H9 (cell line): ENCODE results near the gene BPTF. TPM values are rescaled to one million over a fixed set of nuclear protein-coding genes. Genes with fewer than 3 reads are reported as not detected.

Experiments
- DNase-seq: peaks from one replicate; pipeline ENCODE4 v3.0.0-alpha.2; 2017
- H2AFZ ChIP-seq: one replicate; pipeline ENCODE4 v1.6.1; 2013; ENCODE audit warnings: mild to moderate bottlenecking, low read length, control low read depth, moderate library complexity
- H2AK5ac ChIP-seq: 2 replicates; pipeline ENCODE4 v1.6.1; 2013; ENCODE audit warnings: low read length, control low read depth, mixed read lengths; ENCODE audit not compliant: insufficient read length
- H2BK120ac ChIP-seq: one replicate; pipeline ENCODE4 v1.6.1; 2013; ENCODE audit warnings: low read depth, mild to moderate bottlenecking, low read length, control low read depth, inconsistent platforms; ENCODE audit not compliant: poor library complexity, severe bottlenecking
- H2BK12ac ChIP-seq: 2 replicates; pipeline ENCODE4 v1.6.1; 2013; ENCODE audit warnings: low read length, control low read depth, mixed read lengths, low read depth; ENCODE audit not compliant: insufficient read length
- H2BK15ac ChIP-seq: 2 replicates; pipeline ENCODE4 v1.6.1; 2013; ENCODE audit warnings: low read depth, low read length, control low read depth
- H2BK20ac ChIP-seq: one replicate; pipeline ENCODE4 v1.6.1; 2013; ENCODE audit warnings: low read depth, mild to moderate bottlenecking, low read length, control low read depth, inconsistent platforms; ENCODE audit not compliant: poor library complexity, severe bottlenecking
- H2BK5ac ChIP-seq: 2 replicates; pipeline ENCODE4 v1.6.1; 2013; ENCODE audit warnings: low read length, control low read depth, mixed read lengths; ENCODE audit not compliant: insufficient read length
- H3K14ac ChIP-seq: 2 replicates; pipeline ENCODE4 v1.6.1; 2013; ENCODE audit warnings: low read length, control low read depth; ENCODE audit not compliant: insufficient read depth
- H3K18ac ChIP-seq: 2 replicates; pipeline ENCODE4 v1.6.1; 2013; ENCODE audit warnings: low read depth, mild to moderate bottlenecking, mixed read lengths, low read length, control low read depth; ENCODE audit not compliant: insufficient read length
- H3K23ac ChIP-seq: 2 replicates; pipeline ENCODE4 v1.6.1; 2013; ENCODE audit warnings: low read length, control low read depth, mixed read lengths, low read depth; ENCODE audit not compliant: insufficient read length
- H3K23me2 ChIP-seq: 2 replicates; pipeline ENCODE4 v1.6.1; 2013; ENCODE audit warnings: low read depth, mild to moderate bottlenecking, mixed read lengths, low read length, control low read depth; ENCODE audit not compliant: insufficient read length, poor library complexity, severe bottlenecking
- H3K27ac ChIP-seq: 2 replicates; pipeline ENCODE4 v1.5.1; 2013; ENCODE audit warnings: low read length, control low read depth, mixed read lengths, low read depth; ENCODE audit not compliant: insufficient read length
- H3K27me3 ChIP-seq: 2 replicates; pipeline ENCODE4 v1.6.1; 2013; ENCODE audit warnings: low read length, control low read depth, inconsistent platforms; ENCODE audit not compliant: insufficient read depth
- H3K4ac ChIP-seq: 2 replicates; pipeline ENCODE4 v1.6.1; 2013; ENCODE audit warnings: low read depth, mild to moderate bottlenecking, control low read depth, inconsistent platforms, low read length, moderate library complexity
- H3K4me1 ChIP-seq: 2 replicates; pipeline ENCODE4 v1.6.1; 2013; ENCODE audit warnings: low read length, control low read depth, inconsistent platforms; ENCODE audit not compliant: insufficient read depth
- H3K4me2 ChIP-seq: 2 replicates; pipeline ENCODE4 v1.6.1; 2013; ENCODE audit warnings: low read length, control low read depth, mixed read lengths; ENCODE audit not compliant: insufficient read length, insufficient read depth
- H3K56ac ChIP-seq: 2 replicates; pipeline ENCODE4 v1.6.1; 2013; ENCODE audit warnings: low read depth, mild to moderate bottlenecking, mixed read lengths, low read length, control low read depth; ENCODE audit not compliant: insufficient read length
- H3K79me1 ChIP-seq: 2 replicates; pipeline ENCODE4 v1.6.1; 2013; ENCODE audit warnings: low read depth, mild to moderate bottlenecking, moderate library complexity, low read length, control low read depth, inconsistent platforms; ENCODE audit not compliant: insufficient read depth, poor library complexity, severe bottlenecking
- H3K79me2 ChIP-seq: 2 replicates; pipeline ENCODE4 v1.6.1; 2013; ENCODE audit warnings: low read length, control low read depth, inconsistent platforms; ENCODE audit not compliant: insufficient read depth
- H3K9ac ChIP-seq: 2 replicates; pipeline ENCODE4 v1.6.1; 2013; ENCODE audit warnings: low read length, control low read depth, mixed read lengths; ENCODE audit not compliant: insufficient read length; ENCODE audit errors: extremely low read depth
- H3K9me3 ChIP-seq: one replicate; pipeline ENCODE4 v1.6.1; 2013; ENCODE audit warnings: low read depth, low read length, inconsistent platforms; ENCODE audit not compliant: control insufficient read depth
- H3T11ph ChIP-seq: one replicate; pipeline ENCODE4 v1.6.1; 2013; ENCODE audit warnings: mild to moderate bottlenecking, low read length, control low read depth, inconsistent platforms
- H4K20me1 ChIP-seq: one replicate; pipeline ENCODE4 v1.6.1; 2013; ENCODE audit not compliant: control insufficient read depth, insufficient read length, insufficient read depth
- H4K5ac ChIP-seq: 2 replicates; pipeline ENCODE4 v1.6.1; 2013; ENCODE audit warnings: low read depth, mild to moderate bottlenecking, mixed read lengths, low read length, control low read depth; ENCODE audit not compliant: insufficient read length
- H4K8ac ChIP-seq: replicated peaks from 2 replicates; pipeline ENCODE4 v1.6.1; 2013; ENCODE audit warnings: low read length, control low read depth, mixed read lengths, low read depth; ENCODE audit not compliant: insufficient read length
- H4K91ac ChIP-seq: 2 replicates; pipeline ENCODE4 v1.6.1; 2013; ENCODE audit warnings: low read depth, mild to moderate bottlenecking, moderate library complexity, mixed read lengths, low read length, control low read depth; ENCODE audit not compliant: insufficient read length
- H3K27ac Mint-ChIP-seq, 3 experiments: 2 replicates in 2 of 3; 3 replicates in 1 of 3; pipeline ENCODE4 v1.8.0; 2020 to 2021; ENCODE audit warnings: mixed read lengths in 3 of 3, mild to moderate bottlenecking in 1 of 3, moderate library complexity in 1 of 3
- H3K27me3 Mint-ChIP-seq: 2 replicates; pipeline ENCODE4 v1.8.0; 2021; ENCODE audit warnings: low read depth, mild to moderate bottlenecking, moderate library complexity, mixed read lengths
- H3K36me3 Mint-ChIP-seq, 3 experiments: 2 replicates in 2 of 3; 3 replicates in 1 of 3; pipeline ENCODE4 v1.8.0; 2020 to 2021; ENCODE audit warnings: low read depth in 3 of 3, mixed read lengths in 3 of 3; ENCODE audit not compliant: insufficient read depth in 1 of 3
- H3K4me1 Mint-ChIP-seq, 2 experiments: 2 replicates each; pipeline ENCODE4 v1.8.0; 2020; ENCODE audit warnings: mixed read lengths in 2 of 2
- H3K4me3 Mint-ChIP-seq, 2 experiments: 2 replicates in 1 of 2; 3 replicates in 1 of 2; pipeline ENCODE4 v1.8.0; 2020 to 2021; ENCODE audit warnings: mild to moderate bottlenecking in 2 of 2, mixed read lengths in 2 of 2, moderate library complexity in 1 of 2
- H3K9me3 Mint-ChIP-seq, 2 experiments: 2 replicates in 1 of 2; 3 replicates in 1 of 2; pipeline ENCODE4 v1.8.0; 2020; ENCODE audit warnings: mild to moderate bottlenecking in 2 of 2, mixed read lengths in 2 of 2, moderate library complexity in 1 of 2
- WGBS: extraction: QIAGEN DNeasy Blood & Tissue Kit; methylation state at CpG from one replicate; pipeline ENCODE4 v1.1.7; 2013; ENCODE audit warnings: missing lambda C conversion rate, low lambda C conversion rate, mixed read lengths; ENCODE audit not compliant: insufficient read length; ENCODE audit errors: extremely low coverage; 5-methylcytosine and 5-hydroxymethylcytosine counted together
- total RNA-seq: library from RNA; stranded (reverse); gene quantifications from 2 replicates; pipeline ENCODE4 v1.2.1, GENCODE V29; 2021
- TF ChIP-seq, protein P1 (sequence below): fragments of 200-600 bp; sonication (generic); conservative IDR thresholded peaks from 3 replicates; pipeline ENCODE4 v1.8.0; 2021; ENCODE audit warnings: antibody characterized with exemption, mild to moderate bottlenecking

The BPTF gene
- total RNA-seq, 1 experiment from 2014 or later: 203 TPM

DNA sequence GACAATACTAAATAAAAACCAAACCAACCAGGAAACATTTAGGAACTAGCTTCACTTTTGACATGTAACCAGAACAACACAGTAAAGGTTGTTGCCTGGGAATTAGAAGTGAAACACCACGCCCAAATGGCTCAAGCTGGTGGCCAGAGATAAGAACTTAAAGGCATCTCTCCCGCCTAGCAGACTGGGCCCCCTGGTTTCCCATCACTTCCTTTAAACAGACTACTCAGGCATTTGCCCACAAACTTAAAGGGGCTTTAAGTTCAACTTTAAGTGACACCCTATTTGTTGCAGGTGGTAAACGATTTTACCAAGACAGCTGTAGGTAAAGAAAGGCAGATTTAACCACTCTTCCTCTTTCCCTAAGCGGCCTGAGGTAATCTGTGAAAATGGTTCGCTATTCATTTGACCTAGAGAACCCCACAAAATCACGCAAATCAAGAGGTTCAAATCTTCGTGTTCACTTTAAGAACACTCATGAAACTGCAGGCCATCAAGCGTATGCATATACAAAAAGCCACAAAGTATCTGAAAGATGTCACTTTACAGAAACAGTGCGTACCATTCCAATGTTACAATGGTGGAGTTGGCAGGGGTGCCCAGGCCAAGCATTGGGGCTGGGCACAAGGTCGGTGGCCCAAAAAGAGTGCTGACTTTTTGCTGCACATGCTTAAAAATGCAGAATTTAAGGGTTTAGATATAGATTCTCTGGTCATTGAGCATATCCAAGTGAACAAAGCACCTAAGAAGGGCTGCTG lies 40.8 kb upstream of the BPTF start:
- Histone ChIP-seq H4K91ac (no peak overlapping the region), H3K14ac (no peak overlapping the region), H3K79me2 (no peaks in the 10 kb centered on the region), H3K27ac (no peak overlapping the region), H2BK20ac (no peak overlapping the region), H3K4me1 (no peaks in the 10 kb centered on the region), H3T11ph (no peak overlapping the region), H3K18ac (no peak overlapping the region), H2AFZ (no peak overlapping the region), H4K8ac (no peak overlapping the region), H2BK15ac (no peak overlapping the region), H2AK5ac (no peak overlapping the region), H2BK120ac (no peak overlapping the region), H3K79me1 (no peaks in the 10 kb centered on the region), H2BK12ac (no peak overlapping the region), H3K9ac (no peak overlapping the region), H2BK5ac (no peak overlapping the region), H3K23ac (no peak overlapping the region), H3K4ac (no peak overlapping the region), H3K23me2 (no peaks in the 10 kb centered on the region), H3K56ac (no peak overlapping the region), H4K5ac (no peak overlapping the region), H3K9me3 (no peaks in the 10 kb centered on the region), H4K20me1 (no peaks in the 10 kb centered on the region), H3K27me3 (no peaks in the 10 kb centered on the region), H3K4me2 (no peak overlapping the region)
- DNase-seq: no peak
- H3K36me3 Mint-ChIP-seq: no peaks in the 10 kb centered on the region
- no peaks in the 10 kb centered on the region; a peak in 1 of 4 replicates for H3K4me1 Mint-ChIP-seq
- no peaks in the 10 kb centered on the region for H3K9me3 Mint-ChIP-seq
- WGBS: no CpG with 5 or more reads among the region's 10 CpGs
- H3K4me3 Mint-ChIP-seq: no peak overlapping the region
- H3K27ac Mint-ChIP-seq: no peak overlapping the region
- peaks cover 3% of the 10 kb centered on the region; the same call in 1 of the 2 replicates for H3K27me3 Mint-ChIP-seq
- TF ChIP-seq, protein P1, sequence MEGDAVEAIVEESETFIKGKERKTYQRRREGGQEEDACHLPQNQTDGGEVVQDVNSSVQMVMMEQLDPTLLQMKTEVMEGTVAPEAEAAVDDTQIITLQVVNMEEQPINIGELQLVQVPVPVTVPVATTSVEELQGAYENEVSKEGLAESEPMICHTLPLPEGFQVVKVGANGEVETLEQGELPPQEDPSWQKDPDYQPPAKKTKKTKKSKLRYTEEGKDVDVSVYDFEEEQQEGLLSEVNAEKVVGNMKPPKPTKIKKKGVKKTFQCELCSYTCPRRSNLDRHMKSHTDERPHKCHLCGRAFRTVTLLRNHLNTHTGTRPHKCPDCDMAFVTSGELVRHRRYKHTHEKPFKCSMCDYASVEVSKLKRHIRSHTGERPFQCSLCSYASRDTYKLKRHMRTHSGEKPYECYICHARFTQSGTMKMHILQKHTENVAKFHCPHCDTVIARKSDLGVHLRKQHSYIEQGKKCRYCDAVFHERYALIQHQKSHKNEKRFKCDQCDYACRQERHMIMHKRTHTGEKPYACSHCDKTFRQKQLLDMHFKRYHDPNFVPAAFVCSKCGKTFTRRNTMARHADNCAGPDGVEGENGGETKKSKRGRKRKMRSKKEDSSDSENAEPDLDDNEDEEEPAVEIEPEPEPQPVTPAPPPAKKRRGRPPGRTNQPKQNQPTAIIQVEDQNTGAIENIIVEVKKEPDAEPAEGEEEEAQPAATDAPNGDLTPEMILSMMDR: no peak
